Ishikawa (cell line): ENCODE measurements around the gene BCAT1.

Experiments used
- CREB1 ChIP-seq: IDR thresholded peaks from 2 replicates; pipeline ENCODE4 v1.6.1; 2012; ENCODE audit warnings: low read depth
- EGR1 ChIP-seq: IDR thresholded peaks from 2 replicates; pipeline ENCODE4 v1.6.1; 2012
- EP300 ChIP-seq: IDR thresholded peaks from 2 replicates; pipeline ENCODE4 v1.6.1; 2012; ENCODE audit warnings: borderline replicate concordance
- MAX ChIP-seq: IDR thresholded peaks from 2 replicates; pipeline ENCODE4 v1.6.1; 2012
- RAD21 ChIP-seq: IDR thresholded peaks from 2 replicates; pipeline ENCODE4 v1.6.1; 2012; ENCODE audit warnings: low read depth
- REST ChIP-seq: IDR thresholded peaks from 2 replicates; pipeline ENCODE4 v1.6.1; 2012; ENCODE audit warnings: low read depth, mild to moderate bottlenecking
- TEAD4 ChIP-seq: IDR thresholded peaks from 2 replicates; pipeline ENCODE4 v1.6.1; 2012
- USF1 ChIP-seq: IDR thresholded peaks from 2 replicates; pipeline ENCODE4 v1.6.1; 2012
- YY1 ChIP-seq: IDR thresholded peaks from 2 replicates; pipeline ENCODE4 v1.6.1; 2012; ENCODE audit warnings: low read depth

GRCh38 chr12:24902511-24903328 lies 46.2 kb downstream of the BCAT1 start:
- no peak for TF ChIP-seq REST
- no peak for TF ChIP-seq RAD21
- TF ChIP-seq MAX: no peak
- no peak for TF ChIP-seq CREB1
- no peak for TF ChIP-seq YY1
- no peak for TF ChIP-seq TEAD4
- TF ChIP-seq EP300: no peak
- no peak for TF ChIP-seq EGR1
- TF ChIP-seq USF1: no peak
